Activated CD4-positive, alpha-beta memory T cell treated with anti-CD3 and anti-CD28 coated beads for 36 hours (primary cell): Measurements from ENCODE around the gene CFAP92. TPM values are rescaled to one million over a fixed set of nuclear protein-coding genes. Genes with fewer than 3 reads are reported as not detected.

Experiments
- CTCF ChIA-PET: fragments of 350-600 bp; sonication (Branson Sonifier 250); formaldehyde crosslinking; loops from one replicate; lab custom pipeline; 2021; ENCODE audit warnings: antibody characterized with exemption, inconsistent platforms; lab: Charles Lee
- POLR2A ChIA-PET: fragments of 350-600 bp; sonication (Branson Sonifier 250); formaldehyde crosslinking; loops from one replicate; lab custom pipeline; 2021; ENCODE audit warnings: antibody characterized with exemption; lab: Charles Lee
- DNase-seq: peaks from one replicate; pipeline ENCODE4 v3.0.0-alpha.2; 2020
- H3K27ac Mint-ChIP-seq: one replicate; pipeline ENCODE4 v1.8.0; 2021; ENCODE audit warnings: mixed read lengths
- H3K27me3 Mint-ChIP-seq: one replicate; pipeline ENCODE4 v1.8.0; 2021; ENCODE audit warnings: mixed read lengths
- H3K36me3 Mint-ChIP-seq: one replicate; pipeline ENCODE4 v1.8.0; 2021; ENCODE audit warnings: mixed read lengths
- H3K4me1 Mint-ChIP-seq: one replicate; pipeline ENCODE4 v1.8.0; 2021; ENCODE audit warnings: low read depth, mixed read lengths
- H3K4me3 Mint-ChIP-seq: one replicate; pipeline ENCODE4 v1.8.0; 2021; ENCODE audit warnings: mild to moderate bottlenecking, mixed read lengths
- H3K9me3 Mint-ChIP-seq: one replicate; pipeline ENCODE4 v1.8.0; 2021; ENCODE audit warnings: mixed read lengths
- intact Hi-C: fragments of 100-400 bp; cut with micrococcal nuclease; formaldehyde crosslinking; loops from one replicate; pipeline ENCODE4 v1.15.1; 2023
- total RNA-seq, 2 experiments: library from RNA; stranded (reverse); gene quantifications; one replicate each; pipeline ENCODE4 v1.2.3, GENCODE V29; 2021

The CFAP92 gene, protein sequence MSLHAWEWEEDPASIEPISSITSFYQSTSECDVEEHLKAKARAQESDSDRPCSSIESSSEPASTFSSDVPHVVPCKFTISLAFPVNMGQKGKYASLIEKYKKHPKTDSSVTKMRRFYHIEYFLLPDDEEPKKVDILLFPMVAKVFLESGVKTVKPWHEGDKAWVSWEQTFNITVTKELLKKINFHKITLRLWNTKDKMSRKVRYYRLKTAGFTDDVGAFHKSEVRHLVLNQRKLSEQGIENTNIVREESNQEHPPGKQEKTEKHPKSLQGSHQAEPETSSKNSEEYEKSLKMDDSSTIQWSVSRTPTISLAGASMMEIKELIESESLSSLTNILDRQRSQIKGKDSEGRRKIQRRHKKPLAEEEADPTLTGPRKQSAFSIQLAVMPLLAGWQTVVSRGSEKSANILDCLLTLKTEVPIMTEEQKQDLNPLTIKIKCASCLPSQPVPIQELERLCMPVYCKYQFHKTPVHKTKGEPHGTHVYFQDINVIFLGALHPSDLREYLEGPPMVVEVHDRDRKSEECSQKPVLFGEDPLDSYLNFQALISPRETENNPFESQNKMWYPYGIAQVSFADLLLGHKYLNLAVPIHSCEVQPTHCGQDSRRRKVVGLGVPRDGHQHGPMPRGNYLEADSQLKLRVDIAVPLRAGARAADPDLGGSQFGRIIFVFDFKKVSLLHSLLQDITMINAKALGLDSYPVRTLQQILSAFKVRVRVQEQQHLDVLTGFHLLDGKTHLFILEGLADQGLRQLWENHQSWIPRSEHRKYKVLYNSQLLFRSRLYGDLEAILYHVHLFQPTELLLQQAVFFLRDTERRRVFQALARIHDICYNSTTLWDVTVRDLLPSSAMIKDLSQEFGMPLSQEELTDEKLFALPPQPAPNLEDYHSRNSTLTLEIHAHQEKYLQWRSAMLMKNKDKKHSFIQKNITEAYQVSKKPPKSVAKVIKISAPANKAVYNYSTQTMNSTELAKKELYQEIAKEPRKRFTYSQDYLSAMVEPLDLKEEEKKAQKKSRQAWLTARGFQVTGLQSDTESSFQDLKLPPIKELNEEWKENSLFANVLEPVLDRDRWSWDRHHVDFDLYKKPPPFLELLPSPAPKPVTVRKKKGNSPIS
- total RNA-seq, result under 1 TPM in 1 of 2 experiments, not detected in 1; 0.24 TPM

DNA sequence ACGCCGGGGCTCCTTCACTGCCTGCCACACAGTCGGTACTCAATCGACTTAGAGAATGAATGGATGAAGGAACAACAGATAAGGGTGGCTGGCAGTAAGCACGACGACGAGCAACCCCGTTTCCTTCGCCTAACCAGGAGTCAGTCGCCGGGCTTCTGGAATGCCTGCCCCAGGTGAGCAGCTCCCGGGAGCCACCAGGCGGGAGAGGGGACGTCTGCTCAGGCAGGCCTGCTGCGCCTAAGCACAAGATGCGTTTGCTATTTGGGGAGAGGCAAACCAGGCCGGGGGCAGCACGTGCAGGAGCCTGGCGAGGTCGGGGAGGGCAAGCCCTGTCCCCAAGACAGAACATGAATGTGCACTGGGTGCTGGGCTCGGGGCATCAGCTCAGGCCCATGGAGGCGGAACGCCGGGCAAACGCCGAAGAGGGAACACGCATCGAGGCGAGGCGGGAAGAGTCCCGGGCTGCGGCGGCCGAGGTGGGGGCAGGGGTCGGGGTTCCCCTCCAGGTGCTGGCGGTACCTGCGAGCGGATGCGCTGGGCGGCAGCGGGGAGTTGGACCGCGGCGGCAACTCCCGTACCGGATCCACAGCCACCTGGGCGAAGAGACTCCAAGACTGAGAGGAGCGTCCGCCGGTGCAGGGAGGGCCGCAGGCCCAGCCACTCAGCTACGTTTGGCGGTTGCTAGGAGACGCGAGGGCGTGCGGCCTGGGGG, at the start of gene CFAP92:
Gene CFAP92 (minus strand): TSS at position 616 of the 712 bp plus-strand sequence. CDS start 772 bp downstream, outside the sequence.
- ChIA-PET POLR2A (interaction anchor here (0.8 to 1.2 kb wide), 4 partner anchors 10 to 127 kb away, joined by 3 to 7 read pairs (median 3); no protein-coding TSS in a partner anchor), CTCF (interaction anchor here (0.9 to 4.6 kb wide), 5 partner anchors 10 to 34 kb away, joined by 3 to 24 read pairs (median 12); no protein-coding TSS in a partner anchor)
- DNase-seq, result peak; percentile 95
- Mint-ChIP-seq H3K36me3 (no peaks in the 10 kb centered on the region), H3K27me3 (no peaks in the 10 kb centered on the region), H3K4me1 (peaks cover 21% of the 10 kb centered on the region), H3K9me3 (no peaks in the 10 kb centered on the region), H3K4me3 (peak within 1 kb of the TSS; percentile 57), H3K27ac (no peak within 1 kb of the TSS)
- intact Hi-C loops, result loop anchor here (2.0 kb wide), 1 partner anchor 23 kb away; no protein-coding TSS in a partner anchor

- POLR2A ChIA-PET, result no interaction called here
Measured at GRCh38 chr3:129040579-129041300, 46.9 kb upstream of the CFAP92 start.

DNA sequence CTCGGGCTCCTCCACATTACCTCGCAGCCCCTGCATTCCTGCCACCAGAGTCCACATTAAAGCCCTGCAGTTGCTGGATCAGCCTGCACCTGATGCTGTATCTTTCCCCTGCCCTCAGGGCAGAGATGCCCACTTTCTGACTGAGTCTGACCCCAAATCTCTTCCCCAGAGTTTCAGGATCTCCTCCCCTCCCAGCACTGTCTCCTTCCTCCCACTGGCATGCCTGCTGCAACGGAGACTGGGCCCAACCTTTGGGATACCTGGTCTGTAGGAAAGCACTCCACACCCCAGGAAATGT, 46.1 kb upstream of the CFAP92 start:
- H3K4me1 Mint-ChIP-seq, result peaks cover 2% of the 10 kb centered on the region
- H3K4me3 Mint-ChIP-seq, result no peak overlapping the region
- H3K36me3 Mint-ChIP-seq, result no peaks in the 10 kb centered on the region
- POLR2A ChIA-PET, result no interaction called here
- H3K27ac Mint-ChIP-seq, result no peak overlapping the region
- CTCF ChIA-PET, result interaction anchor here (0.8 kb wide), 1 partner anchor 12 kb away, joined by 3 read pairs; no protein-coding TSS in a partner anchor
- intact Hi-C loops, result no loop called here
- H3K9me3 Mint-ChIP-seq, result no peaks in the 10 kb centered on the region
- no peak for DNase-seq
- peaks cover 12% of the 10 kb centered on the region for H3K27me3 Mint-ChIP-seq

More at GRCh38 chr3:129040579-129041300, 46.9 kb upstream of the CFAP92 start:
- H3K36me3 Mint-ChIP-seq, result no peaks in the 10 kb centered on the region
- H3K27me3 Mint-ChIP-seq, result peaks cover 14% of the 10 kb centered on the region
- H3K27ac Mint-ChIP-seq, result no peak overlapping the region
- CTCF ChIA-PET, result interaction anchor here (3.0 kb wide), 1 partner anchor 11 kb away, joined by 11 read pairs; no protein-coding TSS in a partner anchor
- H3K4me3 Mint-ChIP-seq, result no peak overlapping the region
- H3K9me3 Mint-ChIP-seq, result no peaks in the 10 kb centered on the region
- H3K4me1 Mint-ChIP-seq, result peaks cover 4% of the 10 kb centered on the region
- no peak for DNase-seq
- intact Hi-C loops, result no loop called here

GRCh38 chr3:129039271-129040038, 45.6 kb upstream of the CFAP92 start:
- no peak overlapping the region for H3K27ac Mint-ChIP-seq
- H3K36me3 Mint-ChIP-seq, result no peaks in the 10 kb centered on the region
- peaks cover 12% of the 10 kb centered on the region for H3K27me3 Mint-ChIP-seq
- ChIA-PET POLR2A (no interaction called here), CTCF (interaction anchor here (0.8 to 1.5 kb wide), 3 partner anchors 11 to 70 kb away, joined by 3 to 4 read pairs (median 3); no protein-coding TSS in a partner anchor)
- no peaks in the 10 kb centered on the region for H3K4me1 Mint-ChIP-seq
- DNase-seq, result no peak
- no peak overlapping the region for H3K4me3 Mint-ChIP-seq
- H3K9me3 Mint-ChIP-seq, result no peaks in the 10 kb centered on the region
- intact Hi-C loops, result no loop called here

- ChIA-PET POLR2A (interaction anchor here (0.5 to 0.6 kb wide), 2 partner anchors 11 to 118 kb away, joined by 3 to 4 read pairs; no protein-coding TSS in a partner anchor), CTCF (interaction anchor here (1.3 to 1.5 kb wide), 3 partner anchors 15 to 68 kb away, joined by 3 to 4 read pairs (median 3); no protein-coding TSS in a partner anchor)
- Mint-ChIP-seq H3K27me3 (peaks cover 12% of the 10 kb centered on the region), H3K27ac (no peak overlapping the region), H3K9me3 (no peaks in the 10 kb centered on the region), H3K36me3 (no peaks in the 10 kb centered on the region), H3K4me1 (no peaks in the 10 kb centered on the region), H3K4me3 (no peak overlapping the region)
- intact Hi-C loops, result no loop called here
- no peak for DNase-seq
Measured at GRCh38 chr3:129038121-129038855, 44.4 kb upstream of the CFAP92 start.

GRCh38 chr3:129037093-129037419, 43.2 kb upstream of the CFAP92 start:
- DNase-seq, result no peak
- Mint-ChIP-seq H3K27ac (no peak overlapping the region), H3K36me3 (no peaks in the 10 kb centered on the region), H3K4me1 (no peaks in the 10 kb centered on the region), H3K4me3 (no peak overlapping the region), H3K27me3 (peaks cover 9% of the 10 kb centered on the region), H3K9me3 (no peaks in the 10 kb centered on the region)
- CTCF ChIA-PET, result interaction anchor here (0.9 to 1.4 kb wide), 4 partner anchors 9 to 66 kb away, joined by 3 read pairs; no protein-coding TSS in a partner anchor
- intact Hi-C loops, result no loop called here
- POLR2A ChIA-PET, result no interaction called here

DNA sequence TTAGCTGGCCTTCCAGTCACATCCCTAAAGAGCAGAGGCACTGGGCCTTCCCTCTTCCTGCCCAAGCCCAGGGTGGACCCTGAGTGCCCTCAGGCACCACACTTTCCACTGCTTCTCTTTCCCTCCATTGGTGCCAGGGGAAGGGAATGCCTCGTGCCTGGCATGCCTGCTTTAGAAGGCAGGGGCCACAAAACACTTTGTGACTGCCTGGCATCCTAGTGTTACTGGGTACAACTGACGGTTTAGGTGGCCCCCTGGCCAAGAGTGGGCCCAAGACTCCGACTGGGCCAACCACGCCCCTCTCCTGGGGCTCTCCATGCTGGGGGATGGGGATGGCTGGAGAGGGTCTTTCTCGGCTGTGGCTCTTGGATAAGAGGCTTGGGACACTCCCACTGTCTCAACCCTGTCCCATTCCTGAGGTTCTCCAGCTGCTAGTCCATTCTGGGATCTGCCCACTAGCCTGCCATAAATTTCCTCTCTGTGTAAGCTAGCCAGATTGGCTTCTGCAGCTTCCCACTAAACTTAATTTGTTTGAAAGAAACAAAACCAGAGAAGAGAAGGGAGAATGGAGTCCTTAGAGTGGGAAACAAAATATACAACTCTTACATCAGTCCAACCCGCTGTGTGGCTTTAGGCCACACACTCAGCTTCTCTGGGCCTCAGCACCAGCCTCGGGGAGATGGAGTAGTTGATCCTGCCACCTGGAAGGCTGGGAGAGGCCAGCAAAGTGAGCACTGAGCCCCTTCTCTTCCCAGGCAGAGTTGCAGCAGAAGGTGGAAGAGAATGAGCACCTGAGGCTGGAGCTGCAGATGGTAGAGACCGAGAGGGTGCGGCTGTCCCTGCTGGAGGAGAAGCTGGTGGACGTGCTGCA, 42.6 kb upstream of the CFAP92 start:
- ChIA-PET POLR2A (no interaction called here), CTCF (interaction anchor here (0.9 to 1.4 kb wide), 5 partner anchors 9 to 66 kb away, joined by 3 to 5 read pairs (median 3); no protein-coding TSS in a partner anchor)
- DNase-seq, result no peak
- H3K27me3 Mint-ChIP-seq, result peaks cover 9% of the 10 kb centered on the region
- H3K4me1 Mint-ChIP-seq, result no peaks in the 10 kb centered on the region
- H3K4me3 Mint-ChIP-seq, result no peak overlapping the region
- no peaks in the 10 kb centered on the region for H3K36me3 Mint-ChIP-seq
- no peaks in the 10 kb centered on the region for H3K9me3 Mint-ChIP-seq
- H3K27ac Mint-ChIP-seq, result no peak overlapping the region
- intact Hi-C loops, result no loop called here

DNA sequence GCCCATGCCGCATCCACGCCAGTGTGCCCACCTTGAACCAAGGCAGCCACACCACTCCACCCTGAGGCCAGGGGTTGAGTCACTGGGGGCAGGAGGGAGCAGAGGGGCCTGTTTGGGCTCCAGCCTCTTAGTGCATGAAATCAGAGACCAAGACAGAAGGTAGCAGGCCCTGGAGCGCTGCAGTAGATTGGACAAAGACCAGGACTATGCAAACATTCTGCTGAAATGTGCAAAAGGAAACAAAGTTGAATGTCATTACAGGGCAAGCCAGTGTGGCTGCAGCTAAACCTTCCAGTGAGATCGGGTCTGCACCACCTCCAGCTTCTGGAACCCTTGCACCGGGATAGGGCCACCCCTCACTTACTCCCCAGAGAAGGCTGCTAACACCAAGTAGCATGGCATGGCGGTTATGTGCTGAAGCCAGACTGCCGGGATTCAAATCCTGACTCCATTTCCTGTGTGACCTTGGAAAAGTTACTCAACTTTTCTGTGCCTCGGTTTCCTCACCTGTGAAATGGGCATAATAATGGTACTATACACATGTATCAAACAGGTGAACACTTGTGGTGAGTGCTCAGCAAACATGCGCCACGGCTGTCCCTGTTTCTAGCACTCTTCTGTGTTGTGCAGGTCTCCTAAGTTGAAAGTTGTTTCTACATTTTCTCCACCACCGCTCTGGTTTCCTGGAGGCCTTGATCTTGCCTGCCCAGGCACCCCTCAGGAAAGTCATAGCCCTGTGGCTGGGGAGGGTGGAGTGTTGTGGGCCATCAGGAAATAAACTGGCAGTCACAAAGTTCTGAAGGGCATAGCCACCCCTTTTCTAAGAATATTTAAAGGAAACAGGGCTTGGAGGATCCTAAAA, 41.7 kb upstream of the CFAP92 start:
- ChIA-PET POLR2A (no interaction called here), CTCF (interaction anchor here (1.1 kb wide), 2 partner anchors 9 to 18 kb away, joined by 3 to 5 read pairs; no protein-coding TSS in a partner anchor)
- Mint-ChIP-seq H3K9me3 (no peaks in the 10 kb centered on the region), H3K27ac (no peak overlapping the region), H3K4me1 (no peaks in the 10 kb centered on the region), H3K27me3 (peaks cover 6% of the 10 kb centered on the region), H3K4me3 (no peak overlapping the region), H3K36me3 (no peaks in the 10 kb centered on the region)
- intact Hi-C loops, result no loop called here
- no peak for DNase-seq
